HEK293 (cell line): ENCODE results near the gene FAM209B.

Source experiments
- CTCF ChIA-PET: fragments of 350-600 bp; formaldehyde crosslinking; extraction: SDS; loops from one replicate; lab custom pipeline; 2021; ENCODE audit warnings: antibody characterized with exemption; lab: Yijun Ruan, JAX
- POLR2A ChIA-PET: fragments of 300-600 bp; formaldehyde crosslinking; extraction: SDS; loops from one replicate; lab custom pipeline; 2020; ENCODE audit warnings: antibody characterized with exemption, inconsistent platforms; lab: Yijun Ruan, JAX
- H3K27ac ChIP-seq: fragments of 200-500 bp; sonication (Bioruptor generic); 2 replicates; pipeline ENCODE4 v1.5.1; 2014; ENCODE audit warnings: low read depth, low read length, control low read depth, inconsistent platforms; ENCODE audit errors: extremely low read depth
- H3K36me3 ChIP-seq, 2 experiments: fragments of 200-500 bp in 1 of 2; sonication (Bioruptor generic) in 1 of 2; 1 replicate in 1 of 2; 2 replicates in 1 of 2; pipeline ENCODE4 v1.5.1; 2014 to 2017; ENCODE audit warnings: inconsistent platforms in 2 of 2, low read length in 2 of 2; ENCODE audit not compliant: control insufficient read depth in 2 of 2, insufficient read depth in 1 of 2
- H3K4me1 ChIP-seq: fragments of 200-500 bp; sonication (Bioruptor generic); 2 replicates; pipeline ENCODE4 v1.5.1; 2014; ENCODE audit warnings: mild to moderate bottlenecking, low read length, inconsistent platforms; ENCODE audit not compliant: control insufficient read depth, insufficient read depth
- H3K4me3 ChIP-seq: 2 replicates; pipeline ENCODE4 v1.5.1; 2011; ENCODE audit warnings: low read depth, mild to moderate bottlenecking, control low read depth, low read length, moderate library complexity
- H3K9me3 ChIP-seq: fragments of 200-500 bp; sonication (Bioruptor generic); 2 replicates; pipeline ENCODE4 v1.5.1; 2014; ENCODE audit warnings: low read depth, low read length, inconsistent platforms; ENCODE audit not compliant: control insufficient read depth, insufficient read depth
- GLIS1 ChIP-seq: fragments of 450-650 bp; formaldehyde crosslinking; IDR thresholded peaks from 2 replicates; pipeline ENCODE4 v1.5.1; 2016; ENCODE audit warnings: missing biosample characterization, missing genetic modification characterization
- GLIS2 ChIP-seq: fragments of 450-650 bp; formaldehyde crosslinking; IDR thresholded peaks from 2 replicates; pipeline ENCODE4 v1.5.1; 2016; ENCODE audit warnings: missing biosample characterization, missing genetic modification characterization
- KLF10 ChIP-seq: fragments of 450-650 bp; IDR thresholded peaks from 2 replicates; pipeline ENCODE4 v1.5.1; 2018; ENCODE audit warnings: missing biosample characterization, mild to moderate bottlenecking, missing genetic modification characterization
- MEIS1 ChIP-seq: sonication (generic); formaldehyde crosslinking; IDR thresholded peaks from 2 replicates; pipeline ENCODE4 v1.8.1; 2022; ENCODE audit warnings: missing genetic modification reagents, mild to moderate bottlenecking, borderline replicate concordance
- SP2 ChIP-seq: fragments of 450-650 bp; formaldehyde crosslinking; IDR thresholded peaks from 2 replicates; pipeline ENCODE4 v1.5.1; 2016; ENCODE audit warnings: missing biosample characterization, missing genetic modification characterization
- TCF7L2 ChIP-seq: IDR thresholded peaks from 2 replicates; pipeline ENCODE4 v1.6.1; 2011; ENCODE audit warnings: low read depth, mild to moderate bottlenecking, inconsistent platforms, low read length, moderate library complexity, borderline replicate concordance
- TRIM28 ChIP-seq: IDR thresholded peaks from 2 replicates; pipeline ENCODE4 v1.6.1; 2011; ENCODE audit warnings: low read length, control low read depth, borderline replicate concordance
- ZBTB11 ChIP-seq: fragments of 450-650 bp; formaldehyde crosslinking; conservative IDR thresholded peaks from 2 replicates; pipeline ENCODE4 v1.5.1; 2016; ENCODE audit warnings: low read depth, missing biosample characterization, missing genetic modification characterization
- ZBTB21 ChIP-seq: fragments of 450-650 bp; formaldehyde crosslinking; IDR thresholded peaks from 2 replicates; pipeline ENCODE4 v1.5.1; 2017; ENCODE audit warnings: missing biosample characterization, missing genetic modification characterization
- ZEB2 ChIP-seq: fragments of 450-650 bp; formaldehyde crosslinking; IDR thresholded peaks from 2 replicates; pipeline ENCODE4 v1.5.1; 2016; ENCODE audit warnings: missing biosample characterization, missing genetic modification characterization
- ZFP37 ChIP-seq: fragments of 450-650 bp; formaldehyde crosslinking; IDR thresholded peaks from 2 replicates; pipeline ENCODE4 v1.5.1; 2016; ENCODE audit warnings: missing biosample characterization, missing genetic modification characterization
- ZFP69B ChIP-seq: fragments of 450-650 bp; formaldehyde crosslinking; IDR thresholded peaks from 2 replicates; pipeline ENCODE4 v1.5.1; 2016; ENCODE audit warnings: missing biosample characterization, missing genetic modification characterization
- ZNF140 ChIP-seq: fragments of 450-650 bp; formaldehyde crosslinking; IDR thresholded peaks from 2 replicates; pipeline ENCODE4 v1.5.1; 2016; ENCODE audit warnings: missing biosample characterization, missing genetic modification characterization
- ZNF174 ChIP-seq: fragments of 450-650 bp; formaldehyde crosslinking; IDR thresholded peaks from 2 replicates; pipeline ENCODE4 v1.5.0; 2017; ENCODE audit warnings: missing biosample characterization, mild to moderate bottlenecking, missing genetic modification characterization
- ZNF202 ChIP-seq: fragments of 450-650 bp; formaldehyde crosslinking; IDR thresholded peaks from 2 replicates; pipeline ENCODE4 v1.5.1; 2016; ENCODE audit warnings: missing biosample characterization, missing genetic modification characterization, borderline replicate concordance
- ZNF24 ChIP-seq: fragments of 450-650 bp; formaldehyde crosslinking; IDR thresholded peaks from 2 replicates; pipeline ENCODE4 v1.5.1; 2016; ENCODE audit warnings: missing biosample characterization, missing genetic modification characterization
- ZNF362 ChIP-seq: fragments of 450-650 bp; formaldehyde crosslinking; IDR thresholded peaks from 2 replicates; pipeline ENCODE4 v1.5.1; 2016; ENCODE audit warnings: missing biosample characterization, missing genetic modification characterization
- ZNF48 ChIP-seq: fragments of 450-650 bp; formaldehyde crosslinking; IDR thresholded peaks from 2 replicates; pipeline ENCODE4 v1.5.1; 2016; ENCODE audit warnings: missing biosample characterization, missing genetic modification characterization
- ZNF521 ChIP-seq: fragments of 450-650 bp; formaldehyde crosslinking; IDR thresholded peaks from 2 replicates; pipeline ENCODE4 v1.5.1; 2017; ENCODE audit warnings: missing biosample characterization, mild to moderate bottlenecking, missing genetic modification characterization
- ZNF558 ChIP-seq: fragments of 450-650 bp; formaldehyde crosslinking; IDR thresholded peaks from 2 replicates; pipeline ENCODE4 v1.5.1; 2016; ENCODE audit warnings: missing biosample characterization, missing genetic modification characterization
- ZNF571 ChIP-seq: fragments of 450-650 bp; formaldehyde crosslinking; IDR thresholded peaks from 2 replicates; pipeline ENCODE4 v1.5.0; 2017; ENCODE audit warnings: missing biosample characterization, missing genetic modification characterization
- ZNF585B ChIP-seq: fragments of 450-650 bp; formaldehyde crosslinking; IDR thresholded peaks from 2 replicates; pipeline ENCODE4 v1.5.1; 2016; ENCODE audit warnings: missing biosample characterization, missing genetic modification characterization
- ZNF624 ChIP-seq: fragments of 450-650 bp; formaldehyde crosslinking; IDR thresholded peaks from 2 replicates; pipeline ENCODE4 v1.5.1; 2017; ENCODE audit warnings: missing biosample characterization, missing genetic modification characterization
- ZNF664 ChIP-seq: fragments of 450-650 bp; formaldehyde crosslinking; IDR thresholded peaks from 2 replicates; pipeline ENCODE4 v1.5.1; 2016; ENCODE audit warnings: missing biosample characterization, missing genetic modification characterization
- ZNF76 ChIP-seq: fragments of 450-650 bp; formaldehyde crosslinking; IDR thresholded peaks from 2 replicates; pipeline ENCODE4; 2016; ENCODE audit warnings: low read depth, missing biosample characterization, missing genetic modification characterization, borderline replicate concordance
- ZNF843 ChIP-seq: fragments of 450-650 bp; formaldehyde crosslinking; IDR thresholded peaks from 2 replicates; pipeline ENCODE4 v1.5.1; 2016; ENCODE audit warnings: missing biosample characterization, missing genetic modification characterization

FAM209B gene

GRCh38 chr20:56551571-56551970 is 18.5 kb downstream of the FAM209B start:
- no peak for TF ChIP-seq ZNF624
- no peak for TF ChIP-seq ZNF48 (tag by site-specific recombination)
- no peak for TF ChIP-seq ZNF202 (tag by site-specific recombination)
- no peak for TF ChIP-seq ZFP69B (tag by site-specific recombination)
- no peak for TF ChIP-seq TCF7L2
- TF ChIP-seq ZNF521 (tag by site-specific recombination) = no peak
- H3K4me1 ChIP-seq = peaks cover 7% of the 10 kb centered on the region; the same call in 1 of the 2 replicates
- no peak overlapping the region for H3K4me3 ChIP-seq
- H3K36me3 ChIP-seq = no peaks in the 10 kb centered on the region
- CTCF ChIA-PET = interaction anchor here (0.6 to 4.8 kb wide), 16 partner anchors 8 to 807 kb away, joined by 3 to 69 read pairs (median 6); no protein-coding TSS in a partner anchor
- no peak overlapping the region for H3K27ac ChIP-seq
- H3K9me3 ChIP-seq = no peaks in the 10 kb centered on the region
- POLR2A ChIA-PET = no interaction called here

GRCh38 chr20:56552911-56553629 is 20.0 kb downstream of the FAM209B start:
- POLR2A ChIA-PET = no interaction called here
- Histone ChIP-seq H3K27ac (no peak overlapping the region), H3K36me3 (no peaks in the 10 kb centered on the region), H3K4me1 (peaks cover 7% of the 10 kb centered on the region; the same call in 1 of the 2 replicates), H3K9me3 (no peaks in the 10 kb centered on the region), H3K4me3 (no peak overlapping the region)
- TF ChIP-seq ZNF585B (tag by site-specific recombination) (no peak), ZNF140 (no peak), ZBTB21 (tag by site-specific recombination) (no peak), MEIS1 (CRISPR knock-in tag) (no peak), ZNF174 (tag by site-specific recombination) (no peak), ZFP37 (tag by site-specific recombination) (no peak), ZNF362 (tag by site-specific recombination) (no peak), SP2 (tag by site-specific recombination) (no peak), GLIS1 (no peak)
- CTCF ChIA-PET = interaction anchor here (0.6 kb wide), 1 partner anchor 24 kb away, joined by 4 read pairs; no protein-coding TSS in a partner anchor

- H3K36me3 ChIP-seq = no peaks in the 10 kb centered on the region
- no peaks in the 10 kb centered on the region for H3K9me3 ChIP-seq
- H3K4me3 ChIP-seq = no peak overlapping the region
- CTCF ChIA-PET = interaction anchor here (0.5 to 1.1 kb wide), 5 partner anchors 22 to 538 kb away, joined by 4 to 5 read pairs (median 4); no protein-coding TSS in a partner anchor
- POLR2A ChIA-PET = no interaction called here
- peak overlapping the region; percentile 19; the same call in 1 of the 2 replicates for H3K27ac ChIP-seq
- peaks cover 7% of the 10 kb centered on the region; the same call in 1 of the 2 replicates for H3K4me1 ChIP-seq
- TF ChIP-seq ZNF843 (tag by site-specific recombination) (peak; percentile 42; the same call in 1 of the 2 replicates), KLF10 (0 out of 2 replicates have a peak, but pooled peaks have one; percentile 44), ZNF76 (peak; percentile 46; the same call in 1 of the 2 replicates), ZNF664 (no peak), ZNF558 (peak; percentile 49; the same call in 1 of the 2 replicates), ZBTB21 (tag by site-specific recombination) (peak; percentile 72), TRIM28 (peak; percentile 26; the same call in 1 of the 2 replicates), GLIS2 (tag by site-specific recombination) (0 out of 2 replicates have a peak, but pooled peaks have one; percentile 30), ZBTB11 (tag by site-specific recombination) (no peak), GLIS1 (peak; percentile 69), ZNF571 (tag by site-specific recombination) (no peak), ZNF24 (tag by site-specific recombination) (peak; percentile 59; the same call in 1 of the 2 replicates), ZEB2 (tag by site-specific recombination) (peak; percentile 75)
Observed at GRCh38 chr20:56554869-56555268, 21.8 kb downstream of the FAM209B start.
